Tibial nerve (tissue), 4 donors: Measurements from ENCODE around the gene CLTC. TPM values are rescaled to one million over a fixed set of nuclear protein-coding genes. Genes with fewer than 3 reads are reported as not detected.

Source experiments
- DNase-seq, 2 donors: peaks; one replicate each; pipeline ENCODE4 v3.0.0-alpha.2; 2019; ENCODE audit warnings: low spot score in 2 of 2
- H3K27ac ChIP-seq, 4 donors: fragments of 200-600 bp; sonication (generic) in 3 of 4; one replicate each; pipeline ENCODE4 v1.5.1; 2017 to 2019; ENCODE audit warnings: mild to moderate bottlenecking in 1 of 4
- H3K27me3 ChIP-seq, 2 donors: fragments of 200-600 bp; sonication (generic) in 1 of 2; one replicate each; pipeline versions ENCODE4 v1.5.1 to v1.6.0; 2017 to 2019
- H3K36me3 ChIP-seq, 3 donors: fragments of 200-600 bp; sonication (generic); one replicate each; pipeline ENCODE4 v1.5.1; 2018 to 2019
- H3K4me1 ChIP-seq, 4 donors: fragments of 200-600 bp; sonication (generic) in 3 of 4; one replicate each; pipeline ENCODE4 v1.5.1; 2017 to 2019
- H3K4me3 ChIP-seq, 4 donors: fragments of 200-600 bp; sonication (generic) in 3 of 4; one replicate each; pipeline ENCODE4 v1.5.1; 2017 to 2019; ENCODE audit warnings: mild to moderate bottlenecking in 1 of 4, moderate library complexity in 1 of 4
- H3K9me3 ChIP-seq, 4 donors: fragments of 200-600 bp; sonication (generic) in 3 of 4; one replicate each; pipeline ENCODE4 v1.5.1; 2017 to 2019
- CTCF ChIP-seq, 5 experiments: fragments of 200-600 bp in 3 of 5; fragments of 450-650 bp in 2 of 5; sonication (generic) in 3 of 5; IDR thresholded peaks; one replicate each; pipeline ENCODE4 v1.5.1; 2016 to 2019; ENCODE audit warnings: antibody characterized with exemption in 5 of 5, mild to moderate bottlenecking in 3 of 5, moderate library complexity in 2 of 5
- EP300 ChIP-seq, 2 donors: sonication (generic); formaldehyde crosslinking; IDR thresholded peaks; one replicate each; pipeline ENCODE4 v1.6.1; 2017; ENCODE audit warnings: antibody characterized with exemption in 2 of 2, mild to moderate bottlenecking in 1 of 2
- POLR2A ChIP-seq, 2 donors: fragments of 450-650 bp; IDR thresholded peaks; one replicate each; pipeline ENCODE4 v1.6.1; 2017; ENCODE audit warnings: antibody characterized with exemption in 2 of 2, mild to moderate bottlenecking in 2 of 2, moderate library complexity in 2 of 2
- WGBS, 2 donors: methylation state at CpG; one replicate each; pipeline ENCODE4 v1.1.5; 2018; 5-methylcytosine and 5-hydroxymethylcytosine counted together
- total RNA-seq, 4 donors: library from RNA; depleted of rRNA; stranded (reverse); fragments of >200 nt; gene quantifications; one replicate each; pipeline ENCODE4 v1.1.0, GENCODE V29; 2016

The CLTC gene
- total RNA-seq, 4 donors from 2014 or later: 188 to 245 (median 209) TPM

GRCh38 chr17:59711936-59712335, 92.2 kb downstream of the CLTC start:
- H3K4me1 ChIP-seq: peaks cover 0 to 31% (median 16%) of the 10 kb centered on the region in 4 donors
- H3K27me3 ChIP-seq: no peaks in the 10 kb centered on the region
- H3K4me3 ChIP-seq: no peak overlapping the region
- no peaks in the 10 kb centered on the region for H3K36me3 ChIP-seq
- no peak for DNase-seq
- TF ChIP-seq POLR2A (IDR thresholded peaks at IDR 0.05) (no peak), CTCF (IDR thresholded peaks at IDR 0.05) (no peak), EP300 (IDR thresholded peaks at IDR 0.05) (no peak)
- H3K9me3 ChIP-seq: no peaks in the 10 kb centered on the region
- no peak overlapping the region for H3K27ac ChIP-seq

GRCh38 chr17:59712862-59713261, 93.2 kb downstream of the CLTC start:
- H3K4me1 ChIP-seq: peaks cover 0 to 31% (median 16%) of the 10 kb centered on the region in 4 donors
- H3K9me3 ChIP-seq: no peaks in the 10 kb centered on the region
- no peak for DNase-seq
- H3K27ac ChIP-seq: no peak overlapping the region
- 88 to 90% methylated on average over 2 of the region's 2 CpGs for WGBS, 2 donors
- H3K36me3 ChIP-seq: no peaks in the 10 kb centered on the region
- TF ChIP-seq POLR2A (IDR thresholded peaks at IDR 0.05) (no peak), EP300 (IDR thresholded peaks at IDR 0.05) (no peak), CTCF (IDR thresholded peaks at IDR 0.05) (no peak)
- H3K4me3 ChIP-seq: no peak overlapping the region
- H3K27me3 ChIP-seq: no peaks in the 10 kb centered on the region

- WGBS, 2 donors: 83 to 91% methylated on average over 2 of the region's 2 CpGs
- Histone ChIP-seq H3K9me3 (no peaks in the 10 kb centered on the region), H3K27ac (no peak overlapping the region), H3K4me3 (no peak overlapping the region), H3K27me3 (no peaks in the 10 kb centered on the region), H3K36me3 (no peaks in the 10 kb centered on the region), H3K4me1 (peaks cover 0 to 29% (median 8%) of the 10 kb centered on the region in 4 donors)
- TF ChIP-seq EP300 (IDR thresholded peaks at IDR 0.05): no peak
- TF ChIP-seq POLR2A (IDR thresholded peaks at IDR 0.05): no peak
- no peak for TF ChIP-seq CTCF (IDR thresholded peaks at IDR 0.05)
- no peak for DNase-seq
Measured at GRCh38 chr17:59714255-59714654, 94.6 kb downstream of the CLTC start.

- Histone ChIP-seq H3K4me1 (peaks cover 0 to 24% (median 5%) of the 10 kb centered on the region in 4 donors), H3K4me3 (no peak overlapping the region), H3K36me3 (no peaks in the 10 kb centered on the region), H3K9me3 (no peaks in the 10 kb centered on the region), H3K27me3 (no peaks in the 10 kb centered on the region), H3K27ac (peak overlapping the region in 1 of 4 donors; percentile 11)
- 46 to 47% methylated on average over 2 of the region's 2 CpGs for WGBS, 2 donors
- DNase-seq: no peak
- TF ChIP-seq EP300 (IDR thresholded peaks at IDR 0.05): no peak
- TF ChIP-seq CTCF (IDR thresholded peaks at IDR 0.05): no peak
- TF ChIP-seq POLR2A (IDR thresholded peaks at IDR 0.05): no peak
Measured at GRCh38 chr17:59716427-59716826, 96.7 kb downstream of the CLTC start.

GRCh38 chr17:59719526-59719925, 99.8 kb downstream of the CLTC start:
- Histone ChIP-seq H3K27me3 (no peaks in the 10 kb centered on the region), H3K4me1 (peaks cover 0 to 39% (median 8%) of the 10 kb centered on the region in 4 donors), H3K36me3 (no peaks in the 10 kb centered on the region), H3K4me3 (peak overlapping the region in 1 of 4 donors; percentile 18), H3K27ac (peak overlapping the region in 2 of 4 donors; percentile 69 to 72), H3K9me3 (no peaks in the 10 kb centered on the region)
- no peak for DNase-seq
- TF ChIP-seq EP300 (IDR thresholded peaks at IDR 0.05) (no peak), CTCF (IDR thresholded peaks at IDR 0.05) (no peak), POLR2A (IDR thresholded peaks at IDR 0.05) (no peak)
